Effector CD8-positive, alpha-beta T cell (primary cell): ENCODE measurements around the gene COG4.
"Not testable (repeated sequence)": the region's sequence is repeated elsewhere in the genome, so short reads cannot be mapped to it uniquely, and the experiment has no call there.

Source experiments
- DNase-seq: peaks from one replicate; lab custom pipeline; 2025; lab: John Stamatoyannopoulos, UW
- total RNA-seq, 4 experiments: gene quantifications; one replicate each; lab custom pipeline; 2026; lab: John Stamatoyannopoulos, UW

The COG4 gene
- 60.4 to 114 (median 95.6) reads per million in 4 experiments for total RNA-seq

GRCh38 chr16:70523076-70523742 is at the start of gene COG4:
COG4 (minus strand) TSS chr16:70523554; CDS start chr16:70523543, 11 bp downstream.
- DNase-seq, result peak; percentile 86

GRCh38 chr16:70572926-70573270 is 49.5 kb upstream of the COG4 start:
- no peak for DNase-seq

GRCh38 chr16:70572050-70572925 is 48.9 kb upstream of the COG4 start:
- no peak for DNase-seq

GRCh38 chr16:70571623-70572022 is 48.3 kb upstream of the COG4 start:
- no peak for DNase-seq

- no peak for DNase-seq
These were observed 47.7 kb upstream of the COG4 start for GRCh38 chr16:70570967-70571570.

GRCh38 chr16:70569752-70570151 is 46.4 kb upstream of the COG4 start:
- DNase-seq, result no peak

GRCh38 chr16:70568601-70569237 is 45.4 kb upstream of the COG4 start:
- DNase-seq, result no peak

GRCh38 chr16:70565053-70565452 is 41.7 kb upstream of the COG4 start:
- no peak for DNase-seq

- DNase-seq, result no peak
These were observed 40.3 kb upstream of the COG4 start for GRCh38 chr16:70563636-70564035.

GRCh38 chr16:70561623-70562022 is 38.3 kb upstream of the COG4 start:
- DNase-seq, result no peak

GRCh38 chr16:70556063-70556462 is 32.7 kb upstream of the COG4 start:
- DNase-seq, result no peak

GRCh38 chr16:70553645-70554044 is 30.3 kb upstream of the COG4 start:
- DNase-seq, result no peak

GRCh38 chr16:70552675-70553074 is 29.3 kb upstream of the COG4 start:
- DNase-seq, result no peak

- no peak for DNase-seq
These were observed 28.4 kb upstream of the COG4 start for GRCh38 chr16:70551788-70552187.

GRCh38 chr16:70550082-70550481 is 26.7 kb upstream of the COG4 start:
- DNase-seq, result no peak

- DNase-seq, result no peak
These were observed 25.6 kb upstream of the COG4 start for GRCh38 chr16:70548936-70549335.

GRCh38 chr16:70544548-70544947 is 21.2 kb upstream of the COG4 start:
- DNase-seq, result no peak

GRCh38 chr16:70540994-70541393 is 17.6 kb upstream of the COG4 start:
- DNase-seq, result no peak

- no peak for DNase-seq
These were observed 11.6 kb upstream of the COG4 start for GRCh38 chr16:70534971-70535370.

GRCh38 chr16:70529954-70530353 is 6.6 kb upstream of the COG4 start:
- not testable (repeated sequence) for DNase-seq

GRCh38 chr16:70529051-70529777 is 5.9 kb upstream of the COG4 start:
- no peak for DNase-seq
